OCI-LY7 (cell line): ENCODE results near the gene PHETA1. TPM values are rescaled to one million over a fixed set of nuclear protein-coding genes. Genes with fewer than 3 reads are reported as not detected.
A peak's percentile ranks its signal among the peaks of the same experiment; 100 is the strongest.

Experiments used
- BruUV-seq: library from RNA; stranded (reverse); fragments of 400-500 nt; replicated peaks from 2 replicates; lab custom pipeline; 2021; lab: Mats Ljungman, UMichigan
- CTCF ChIA-PET: fragments of 300-600 bp; sonication (Branson Sonifier 250); formaldehyde crosslinking; loops from one replicate; lab custom pipeline; 2022; ENCODE audit warnings: antibody characterized with exemption; ENCODE audit not compliant: unreplicated experiment; lab: Charles Lee
- POLR2A ChIA-PET: fragments of 300-600 bp; sonication (Branson Sonifier 250); formaldehyde crosslinking; loops from one replicate; lab custom pipeline; 2022; ENCODE audit warnings: antibody characterized with exemption; lab: Charles Lee
- DNase-seq: peaks from one replicate; pipeline ENCODE4 v3.0.0-alpha.2; 2015; ENCODE audit warnings: low spot score
- H2AFZ ChIP-seq: fragments of 200-600 bp; sonication (generic), shearing (Covaris generic); 2 replicates; pipeline ENCODE4 v1.6.1; 2014; ENCODE audit warnings: mild to moderate bottlenecking, antibody characterized with exemption, low read length, moderate library complexity
- H3K27ac ChIP-seq: fragments of 200-600 bp; sonication (generic); 2 replicates; pipeline ENCODE4 v1.5.1; 2014; ENCODE audit warnings: mixed run types, low read depth, mild to moderate bottlenecking, moderate library complexity, low read length, inconsistent platforms; ENCODE audit not compliant: poor library complexity, severe bottlenecking
- H3K36me3 ChIP-seq: fragments of 200-600 bp; sonication (generic); 2 replicates; pipeline ENCODE4 v1.6.1; 2014; ENCODE audit warnings: mild to moderate bottlenecking, antibody characterized with exemption, low read length, moderate library complexity, mixed read lengths; ENCODE audit not compliant: insufficient read depth
- H3K4me1 ChIP-seq: fragments of 200-600 bp; sonication (generic); 2 replicates; pipeline ENCODE4 v1.5.1; 2014; ENCODE audit warnings: mild to moderate bottlenecking, low read length; ENCODE audit not compliant: insufficient read depth, poor library complexity, severe bottlenecking
- H3K4me2 ChIP-seq: fragments of 200-600 bp; sonication (generic); 2 replicates; pipeline ENCODE4 v1.6.1; 2014; ENCODE audit warnings: mild to moderate bottlenecking, low read length
- H3K4me3 ChIP-seq: fragments of 200-600 bp; sonication (generic); 2 replicates; pipeline ENCODE4 v1.5.1; 2014; ENCODE audit warnings: mild to moderate bottlenecking, low read depth, low read length; ENCODE audit not compliant: poor library complexity, severe bottlenecking
- H3K79me2 ChIP-seq: fragments of 200-600 bp; sonication (generic); 2 replicates; pipeline ENCODE4 v1.6.1; 2016; ENCODE audit warnings: low read depth, mild to moderate bottlenecking, low read length, moderate library complexity, mixed read lengths; ENCODE audit not compliant: insufficient read depth
- H3K9me2 ChIP-seq: fragments of 200-600 bp; sonication (generic); 2 replicates; pipeline ENCODE4 v1.6.1; 2016; ENCODE audit warnings: mild to moderate bottlenecking, low read length, mixed read lengths; ENCODE audit not compliant: insufficient read depth
- H3K9me3 ChIP-seq: fragments of 200-600 bp; sonication (generic); 2 replicates; pipeline ENCODE4 v1.6.1; 2014; ENCODE audit warnings: mild to moderate bottlenecking, mixed run types, low read length, mixed read lengths
- H4K20me1 ChIP-seq: fragments of 200-600 bp; sonication (generic); 2 replicates; pipeline ENCODE4 v1.6.1; 2014; ENCODE audit warnings: mild to moderate bottlenecking, antibody characterized with exemption, low read length, moderate library complexity, mixed read lengths; ENCODE audit not compliant: insufficient read depth
- EZH2phosphoT487 ChIP-seq: fragments of 200-600 bp; sonication (generic); IDR thresholded peaks from 2 replicates; pipeline ENCODE4 v1.6.1; 2018; ENCODE audit warnings: low read depth, borderline replicate concordance, mild to moderate bottlenecking, mixed run types, antibody characterized with exemption, low read length, moderate library complexity, mixed read lengths
- intact Hi-C: fragments of 100-400 bp; cut with micrococcal nuclease; formaldehyde crosslinking; loops from one replicate; pipeline ENCODE4 v1.10.0; 2022; ENCODE audit not compliant: unreplicated experiment
- total RNA-seq, 2 experiments: library from RNA; depleted of rRNA in 1 of 2; stranded (reverse); fragments of >200 nt in 1 of 2; shearing (Covaris generic) in 1 of 2; gene quantifications; 2 replicates each; pipeline ENCODE4 v1.2.3, GENCODE V29; 2014 to 2022
- TF ChIP-seq, protein P1 (sequence below): fragments of 200-600 bp; sonication (generic); conservative IDR thresholded peaks from 2 replicates; pipeline ENCODE4 v1.5.1; 2014; ENCODE audit warnings: mild to moderate bottlenecking, antibody characterized with exemption, low read length, moderate library complexity, mixed read lengths

Gene PHETA1
- total RNA-seq, 2 experiments from 2014 or later: 0.73 to 2.7 TPM

DNA sequence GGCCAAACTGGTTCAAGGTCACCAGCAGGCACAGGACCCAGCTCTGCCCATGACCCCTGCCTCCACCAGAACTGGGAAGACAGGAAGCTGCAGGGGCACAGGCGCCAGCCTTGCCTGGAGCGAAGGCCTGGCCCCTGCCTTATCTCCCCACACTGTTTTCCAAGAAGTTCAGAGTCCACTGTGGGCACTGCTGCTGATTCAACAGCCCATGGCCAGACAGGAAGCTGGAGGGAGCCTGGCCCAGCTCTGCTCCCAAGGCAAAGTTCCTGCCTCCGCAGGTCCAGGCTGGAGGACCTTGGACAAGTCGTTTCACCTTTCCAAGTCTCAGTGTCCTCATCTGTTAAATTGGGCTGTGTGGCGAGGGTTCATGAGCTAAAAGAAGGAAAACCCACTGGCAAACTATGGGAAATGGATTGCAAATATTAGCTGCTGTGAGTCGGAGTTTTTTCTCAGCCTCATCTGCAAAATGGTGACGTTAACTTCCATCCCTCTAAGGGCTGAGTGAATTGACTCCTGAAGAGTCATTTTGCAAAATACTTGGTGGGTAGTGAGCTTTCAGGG lies 1.2 kb downstream of the PHETA1 start:
- ChIA-PET POLR2A (interaction anchor here (0.6 kb wide), 2 partner anchors 32 to 435 kb away, joined by 3 read pairs; no protein-coding TSS in a partner anchor), CTCF (no interaction called here)
- TF ChIP-seq, protein P1, sequence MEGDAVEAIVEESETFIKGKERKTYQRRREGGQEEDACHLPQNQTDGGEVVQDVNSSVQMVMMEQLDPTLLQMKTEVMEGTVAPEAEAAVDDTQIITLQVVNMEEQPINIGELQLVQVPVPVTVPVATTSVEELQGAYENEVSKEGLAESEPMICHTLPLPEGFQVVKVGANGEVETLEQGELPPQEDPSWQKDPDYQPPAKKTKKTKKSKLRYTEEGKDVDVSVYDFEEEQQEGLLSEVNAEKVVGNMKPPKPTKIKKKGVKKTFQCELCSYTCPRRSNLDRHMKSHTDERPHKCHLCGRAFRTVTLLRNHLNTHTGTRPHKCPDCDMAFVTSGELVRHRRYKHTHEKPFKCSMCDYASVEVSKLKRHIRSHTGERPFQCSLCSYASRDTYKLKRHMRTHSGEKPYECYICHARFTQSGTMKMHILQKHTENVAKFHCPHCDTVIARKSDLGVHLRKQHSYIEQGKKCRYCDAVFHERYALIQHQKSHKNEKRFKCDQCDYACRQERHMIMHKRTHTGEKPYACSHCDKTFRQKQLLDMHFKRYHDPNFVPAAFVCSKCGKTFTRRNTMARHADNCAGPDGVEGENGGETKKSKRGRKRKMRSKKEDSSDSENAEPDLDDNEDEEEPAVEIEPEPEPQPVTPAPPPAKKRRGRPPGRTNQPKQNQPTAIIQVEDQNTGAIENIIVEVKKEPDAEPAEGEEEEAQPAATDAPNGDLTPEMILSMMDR: no peak
- TF ChIP-seq EZH2phosphoT487: no peak
- no peak overlapping the region for H2AFZ ChIP-seq
- H3K9me3 ChIP-seq: no peaks in the 10 kb centered on the region
- no peaks in the 10 kb centered on the region for H3K9me2 ChIP-seq
- H3K4me2 ChIP-seq: peak overlapping the region; percentile 83; the same call in 1 of the 2 replicates
- H3K4me1 ChIP-seq: peaks cover 12% of the 10 kb centered on the region
- intact Hi-C loops: no loop called here
- no TSS peak for BruUV-seq
- H3K4me3 ChIP-seq: peak overlapping the region; percentile 72
- no peak for DNase-seq
- H4K20me1 ChIP-seq: no peaks in the 10 kb centered on the region
- H3K36me3 ChIP-seq: no peaks in the 10 kb centered on the region
- no peaks in the 10 kb centered on the region for H3K79me2 ChIP-seq
- H3K27ac ChIP-seq: no peak overlapping the region

DNA sequence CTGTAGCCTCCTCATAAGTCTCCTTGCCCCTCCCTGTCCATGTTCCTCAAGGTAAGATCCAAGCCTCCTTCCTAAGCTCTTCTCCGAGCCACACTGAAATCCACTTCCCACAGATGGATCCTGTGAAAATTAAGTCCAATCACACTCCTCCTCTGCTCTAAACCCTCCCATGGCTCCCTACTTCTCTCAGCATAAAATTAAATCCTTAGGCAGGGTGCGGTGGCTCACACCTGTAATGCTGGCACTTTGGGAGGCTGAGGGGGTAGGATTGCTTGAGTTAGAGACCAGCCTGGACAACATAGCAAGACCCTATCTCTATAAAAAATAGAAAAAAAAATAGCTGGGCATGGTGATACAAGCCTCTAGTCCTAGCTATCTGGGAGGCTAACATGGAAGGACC lies 2.3 kb downstream of the PHETA1 start:
- H3K4me3 ChIP-seq: no peak overlapping the region
- no TSS peak for BruUV-seq
- DNase-seq: no peak
- no peaks in the 10 kb centered on the region for H3K79me2 ChIP-seq
- TF ChIP-seq EZH2phosphoT487: no peak
- TF ChIP-seq, protein P1: no peak
- no peaks in the 10 kb centered on the region for H3K9me3 ChIP-seq
- H3K4me1 ChIP-seq: peaks cover 12% of the 10 kb centered on the region
- no peak overlapping the region for H3K27ac ChIP-seq
- H3K36me3 ChIP-seq: no peaks in the 10 kb centered on the region
- H3K4me2 ChIP-seq: no peak overlapping the region
- no peaks in the 10 kb centered on the region for H4K20me1 ChIP-seq
- ChIA-PET CTCF (no interaction called here), POLR2A (interaction anchor here (0.7 kb wide), 1 partner anchor 398 kb away, joined by 3 read pairs; no protein-coding TSS in a partner anchor)
- intact Hi-C loops: no loop called here
- no peak overlapping the region for H2AFZ ChIP-seq
- H3K9me2 ChIP-seq: no peaks in the 10 kb centered on the region

DNA sequence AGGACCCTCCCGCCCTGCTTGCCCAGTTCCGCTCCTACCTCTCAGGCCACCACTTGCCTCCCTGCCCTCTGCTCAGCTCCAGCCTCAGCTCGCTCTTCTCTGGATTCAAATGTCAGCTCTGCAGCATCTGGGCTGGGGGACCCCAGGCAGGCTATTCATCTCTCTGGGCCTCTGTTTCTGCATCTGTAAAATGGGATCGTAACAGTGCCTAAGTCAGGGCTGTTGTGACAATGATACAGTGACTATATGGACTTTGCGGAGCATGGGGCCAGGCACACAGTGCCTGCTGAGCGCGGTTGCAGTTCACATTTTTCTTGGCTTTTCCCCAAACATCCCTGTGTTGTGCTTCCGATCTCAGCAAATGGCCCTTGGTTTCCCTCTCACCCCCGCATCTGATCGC lies 2.8 kb downstream of the PHETA1 start:
- BruUV-seq: no TSS peak
- POLR2A ChIA-PET: interaction anchor here (0.7 kb wide), 1 partner anchor 398 kb away, joined by 3 read pairs; no protein-coding TSS in a partner anchor

More for the DNA sequence above, 2.8 kb downstream of the PHETA1 start:
- Histone ChIP-seq H2AFZ (no peak overlapping the region), H3K27ac (no peak overlapping the region), H3K4me3 (no peak overlapping the region), H3K79me2 (no peaks in the 10 kb centered on the region), H3K9me2 (no peaks in the 10 kb centered on the region), H3K9me3 (no peaks in the 10 kb centered on the region), H3K4me2 (no peak overlapping the region), H4K20me1 (no peaks in the 10 kb centered on the region), H3K4me1 (peaks cover 12% of the 10 kb centered on the region), H3K36me3 (no peaks in the 10 kb centered on the region)
- CTCF ChIA-PET: no interaction called here
- no peak for DNase-seq
- TF ChIP-seq, protein P1: no peak
- TF ChIP-seq EZH2phosphoT487: no peak
- intact Hi-C loops: no loop called here
